ENCODE results near the gene TTC27. TPM values are rescaled to one million over a fixed set of nuclear protein-coding genes. Genes with fewer than 3 reads are reported as not detected.

TTC27 gene
- total and polyA plus RNA-seq, 4 donors, result 3.5 to 13.5 (median 6.3) TPM

- H3K9me3 ChIP-seq (ENCODE audit: control insufficient read depth in 4 of 4, low read length in 3 of 4), result no peaks in the 10 kb centered on the region
- no peaks in the 10 kb centered on the region for H3K4me1 ChIP-seq (ENCODE audit: control insufficient read depth in 4 of 4, insufficient read depth in 4 of 4, low read length in 3 of 4)
- no peak overlapping the region for H3K4me3 ChIP-seq (ENCODE audit: low read depth in 1 of 3, low read length in 3 of 3)
- no peaks in the 10 kb centered on the region for H3K27me3 ChIP-seq (ENCODE audit: control insufficient read depth in 4 of 4, insufficient read depth in 4 of 4, low read length in 3 of 4)
- no peak for DNase-seq (ENCODE audit: low spot score)
- H3K27ac ChIP-seq (ENCODE audit: low read depth in 1 of 2, low read length in 2 of 2), result no peak overlapping the region
- TF ChIP-seq HNF4G (IDR thresholded peaks at IDR 0.05), result no peak
- TF ChIP-seq NR2F2 (IDR thresholded peaks at IDR 0.05), result no peak
- TF ChIP-seq MAX (IDR thresholded peaks at IDR 0.05), result no peak
- TF ChIP-seq CTCF (IDR thresholded peaks at IDR 0.05; ENCODE audit: low read depth, low read length, missing input control), result no peak
- no peak for TF ChIP-seq GABPA (IDR thresholded peaks at IDR 0.05 in 1 of 2, conservative IDR thresholded peaks at IDR 0.05 in 1 of 2)
- no peak for TF ChIP-seq TAF1 (conservative IDR thresholded peaks at IDR 0.05)
- no peak overlapping the region for H3K9ac ChIP-seq (ENCODE audit: low read depth in 1 of 2, low read length in 2 of 2)
- H3K36me3 ChIP-seq (ENCODE audit: control insufficient read depth in 4 of 4, insufficient read depth in 3 of 4, low read depth in 1 of 4, low read length in 3 of 4), result peaks cover 0 to 9% (median 4%) of the 10 kb centered on the region in 4 donors
- 93% methylated on average over 1 of the region's 1 CpG for WGBS
Measured at GRCh38 chr2:32668254-32668653, 40.4 kb downstream of the TTC27 start.

- H3K9me3 ChIP-seq (ENCODE audit: control insufficient read depth in 4 of 4, low read length in 3 of 4), result no peaks in the 10 kb centered on the region
- no peaks in the 10 kb centered on the region for H3K27me3 ChIP-seq (ENCODE audit: control insufficient read depth in 4 of 4, insufficient read depth in 4 of 4, low read length in 3 of 4)
- WGBS, result 93% methylated on average over 2 of the region's 2 CpGs
- no peak overlapping the region for H3K27ac ChIP-seq (ENCODE audit: low read depth in 1 of 2, low read length in 2 of 2)
- H3K4me3 ChIP-seq (ENCODE audit: low read depth in 1 of 3, low read length in 3 of 3), result no peak overlapping the region
- peaks cover 2 to 7% (median 4%) of the 10 kb centered on the region in 4 donors for H3K36me3 ChIP-seq (ENCODE audit: control insufficient read depth in 4 of 4, insufficient read depth in 3 of 4, low read depth in 1 of 4, low read length in 3 of 4)
- no peak overlapping the region for H3K9ac ChIP-seq (ENCODE audit: low read depth in 1 of 2, low read length in 2 of 2)
- TF ChIP-seq GABPA (IDR thresholded peaks at IDR 0.05 in 1 of 2, conservative IDR thresholded peaks at IDR 0.05 in 1 of 2) (no peak), MAX (IDR thresholded peaks at IDR 0.05) (no peak), YY1 (IDR thresholded peaks at IDR 0.05) (no peak), RXRA (IDR thresholded peaks at IDR 0.05) (no peak), REST (IDR thresholded peaks at IDR 0.05) (no peak), JUND (IDR thresholded peaks at IDR 0.05) (no peak), FOXA2 (IDR thresholded peaks at IDR 0.05) (no peak), RAD21 (IDR thresholded peaks at IDR 0.05) (no peak)
- DNase-seq (ENCODE audit: low spot score), result no peak
- no peaks in the 10 kb centered on the region for H3K4me1 ChIP-seq (ENCODE audit: control insufficient read depth in 4 of 4, insufficient read depth in 4 of 4, low read length in 3 of 4)
Measured at GRCh38 chr2:32671885-32672533, 44.2 kb downstream of the TTC27 start.

Measured in liver (tissue), 9 donors.